GM19239 (cell line): ENCODE measurements around the gene CHSY1.
A peak's percentile ranks its signal among the peaks of the same experiment; 100 is the strongest.
"Not testable (repeated sequence)": the region's sequence is repeated elsewhere in the genome, so short reads cannot be mapped to it uniquely, and the experiment has no call there.

Source experiments
- DNase-seq: peaks from one replicate; pipeline ENCODE4 v3.0.0; 2011; ENCODE audit warnings: low spot score; ENCODE audit not compliant: insufficient read length
- FAIRE-seq: peaks from 2 replicates; lab custom pipeline; 2011; peaks lifted over from hg19 to GRCh38; lab: Jason Lieb, UNC

Gene CHSY1

GRCh38 chr15:101215681-101216080, 36.2 kb downstream of the CHSY1 start:
- FAIRE-seq (no peak), DNase-seq (no peak)

- not testable (repeated sequence) for FAIRE-seq, DNase-seq
These were observed 37.3 kb downstream of the CHSY1 start for GRCh38 chr15:101214435-101215097.

- FAIRE-seq, result peak; percentile 23
- DNase-seq, result no peak
These were observed 38.3 kb downstream of the CHSY1 start for GRCh38 chr15:101213570-101213969.

- DNase-seq (no peak), FAIRE-seq (no peak)
These were observed 38.7 kb downstream of the CHSY1 start for GRCh38 chr15:101213147-101213546.

GRCh38 chr15:101211897-101212296, 40.0 kb downstream of the CHSY1 start:
- FAIRE-seq (no peak), DNase-seq (no peak)

GRCh38 chr15:101210466-101210865, 41.4 kb downstream of the CHSY1 start:
- DNase-seq (no peak), FAIRE-seq (no peak)

GRCh38 chr15:101210058-101210457, 41.8 kb downstream of the CHSY1 start:
- no peak for FAIRE-seq
- no peak for DNase-seq

- DNase-seq, result no peak
- FAIRE-seq, result no peak
These were observed 42.5 kb downstream of the CHSY1 start for GRCh38 chr15:101209285-101209845.

GRCh38 chr15:101207867-101208288, 44.0 kb downstream of the CHSY1 start:
- FAIRE-seq (no peak), DNase-seq (no peak)

- DNase-seq (no peak), FAIRE-seq (no peak)
These were observed 45.7 kb downstream of the CHSY1 start for GRCh38 chr15:101206176-101206591.

GRCh38 chr15:101204739-101205535, 46.9 kb downstream of the CHSY1 start:
- DNase-seq, result no peak
- FAIRE-seq, result peak; percentile 35

- FAIRE-seq (no peak), DNase-seq (no peak)
These were observed 48.1 kb downstream of the CHSY1 start for GRCh38 chr15:101203607-101204189.

GRCh38 chr15:101203029-101203573, 48.7 kb downstream of the CHSY1 start:
- FAIRE-seq (no peak), DNase-seq (no peak)

- DNase-seq, result no peak
- FAIRE-seq, result peak; percentile 8
These were observed 50.3 kb downstream of the CHSY1 start for GRCh38 chr15:101201411-101202174.

- FAIRE-seq (no peak), DNase-seq (no peak)
These were observed 51.7 kb downstream of the CHSY1 start for GRCh38 chr15:101200181-101200580.

- FAIRE-seq (peak; percentile 42), DNase-seq (no peak)
These were observed 53.0 kb downstream of the CHSY1 start for GRCh38 chr15:101198800-101199199.

GRCh38 chr15:101198031-101198575, 53.7 kb downstream of the CHSY1 start:
- no peak for FAIRE-seq
- no peak for DNase-seq

- DNase-seq (no peak), FAIRE-seq (no peak)
These were observed 57.2 kb downstream of the CHSY1 start for GRCh38 chr15:101194546-101195125.

GRCh38 chr15:101193806-101194545, 57.9 kb downstream of the CHSY1 start:
- FAIRE-seq (no peak), DNase-seq (no peak)
